GM19193 (cell line): ENCODE results near the gene PARVB.
A peak's percentile ranks its signal among the peaks of the same experiment; 100 is the strongest.

Experiments
- POLR2A ChIP-seq: IDR thresholded peaks from 4 replicates; pipeline ENCODE4 v1.6.1; 2011; ENCODE audit not compliant: insufficient read depth, insufficient read length; ENCODE audit errors: extremely low read depth

PARVB gene

GRCh38 chr22:44012591-44012990, 11.5 kb upstream of the PARVB start:
- no peak for TF ChIP-seq POLR2A

- TF ChIP-seq POLR2A: no peak
These were observed 9.9 kb upstream of the PARVB start for GRCh38 chr22:44014241-44014640.

GRCh38 chr22:44018594-44018993, 5.5 kb upstream of the PARVB start:
- no peak for TF ChIP-seq POLR2A

DNA sequence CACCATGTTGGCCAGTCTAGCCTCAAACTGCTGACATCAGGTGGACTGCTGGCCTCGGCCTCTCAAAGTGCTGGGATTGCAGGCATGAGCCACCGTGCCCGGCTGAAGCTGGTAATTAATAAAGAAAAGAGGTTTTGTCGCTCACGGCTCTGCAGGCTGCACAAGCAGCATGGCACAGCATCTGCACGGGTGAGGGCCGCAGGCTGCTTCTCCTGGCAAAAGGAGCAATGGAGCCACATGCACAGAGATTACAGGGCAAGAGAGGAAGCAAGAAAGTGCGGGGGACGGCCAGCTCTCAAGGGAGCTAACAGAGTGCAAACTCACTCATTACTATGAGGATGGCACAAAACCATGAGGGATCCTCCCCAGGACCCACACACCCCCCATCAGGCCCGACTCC, 4.7 kb upstream of the PARVB start:
- TF ChIP-seq POLR2A: no peak

- no peak for TF ChIP-seq POLR2A
These were observed 4.3 kb upstream of the PARVB start for GRCh38 chr22:44019846-44020245.

GRCh38 chr22:44020981-44021380, 3.1 kb upstream of the PARVB start:
- no peak for TF ChIP-seq POLR2A

- TF ChIP-seq POLR2A: peak; percentile 68
These were observed 456 bp upstream of the PARVB start for GRCh38 chr22:44023404-44024287.

DNA sequence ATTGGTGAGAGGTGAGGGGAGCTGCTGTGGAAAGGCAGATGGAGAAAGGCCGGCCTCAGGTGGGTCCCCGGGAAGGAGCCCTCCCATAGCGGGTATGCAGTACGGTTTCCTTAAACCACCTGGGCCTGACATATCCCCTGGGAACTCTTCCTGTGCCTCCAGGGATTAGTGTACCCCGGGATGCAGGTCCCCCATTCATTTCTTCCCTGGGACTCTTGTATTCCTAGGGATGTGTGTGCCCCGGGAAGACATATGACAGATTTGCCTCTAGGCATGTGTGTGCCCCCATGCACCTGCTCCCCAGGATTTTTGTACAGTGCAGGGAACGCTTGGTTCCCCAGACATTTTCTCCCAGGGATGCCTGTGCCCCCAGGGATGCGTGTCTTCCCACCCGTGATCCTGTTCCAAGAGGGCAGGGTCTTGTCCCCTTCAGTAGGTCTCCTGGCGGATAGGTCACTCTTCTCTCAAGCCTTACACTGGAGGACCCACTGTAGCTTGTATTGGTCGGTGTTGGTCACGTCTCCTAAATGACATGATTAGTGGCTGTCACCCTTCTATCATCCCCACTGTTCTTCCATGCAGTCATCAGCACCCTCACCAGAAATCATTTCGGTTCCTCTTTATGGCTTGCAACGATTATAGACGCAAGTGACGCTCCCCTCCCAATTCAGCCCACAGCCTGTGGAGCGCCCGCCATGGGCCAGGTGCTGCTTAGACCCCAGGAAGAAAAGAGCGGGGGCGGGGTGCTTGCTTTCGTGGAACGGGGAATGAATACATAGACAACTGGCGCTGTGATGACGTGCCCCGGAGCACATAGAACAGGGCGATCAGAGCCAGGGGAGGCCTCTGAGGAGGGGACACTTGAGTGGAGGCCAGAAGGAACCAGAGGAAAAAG, 1.3 kb downstream of the PARVB start:
- TF ChIP-seq POLR2A: peak; percentile 48

DNA sequence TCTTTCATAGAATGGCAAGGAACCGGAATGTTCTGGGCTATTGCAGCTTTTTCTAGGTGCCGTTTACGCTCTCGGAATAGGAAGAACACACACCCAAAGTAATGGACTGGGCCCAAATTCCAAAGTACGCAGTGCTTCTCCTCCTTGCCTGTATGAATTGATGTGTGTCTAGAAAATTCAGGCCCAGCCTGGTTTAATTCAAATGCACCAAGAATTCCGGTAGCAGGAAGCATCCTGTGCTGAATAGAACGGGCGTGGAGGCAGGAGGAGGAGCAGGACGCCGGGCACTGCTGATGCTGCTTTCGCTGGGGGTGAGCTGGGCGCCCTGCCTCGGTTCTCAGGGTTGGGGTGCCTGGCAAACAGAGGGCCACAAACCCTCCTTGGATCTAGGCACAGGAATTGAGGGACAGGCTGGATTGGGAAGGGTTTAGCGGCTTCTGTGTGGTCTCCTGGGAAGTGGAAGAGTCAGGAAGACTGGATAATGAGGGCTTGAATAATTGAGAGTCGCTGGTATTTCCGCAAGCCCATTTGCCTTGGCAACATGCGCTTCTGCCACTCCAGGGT, 2.0 kb downstream of the PARVB start:
- no peak for TF ChIP-seq POLR2A

DNA sequence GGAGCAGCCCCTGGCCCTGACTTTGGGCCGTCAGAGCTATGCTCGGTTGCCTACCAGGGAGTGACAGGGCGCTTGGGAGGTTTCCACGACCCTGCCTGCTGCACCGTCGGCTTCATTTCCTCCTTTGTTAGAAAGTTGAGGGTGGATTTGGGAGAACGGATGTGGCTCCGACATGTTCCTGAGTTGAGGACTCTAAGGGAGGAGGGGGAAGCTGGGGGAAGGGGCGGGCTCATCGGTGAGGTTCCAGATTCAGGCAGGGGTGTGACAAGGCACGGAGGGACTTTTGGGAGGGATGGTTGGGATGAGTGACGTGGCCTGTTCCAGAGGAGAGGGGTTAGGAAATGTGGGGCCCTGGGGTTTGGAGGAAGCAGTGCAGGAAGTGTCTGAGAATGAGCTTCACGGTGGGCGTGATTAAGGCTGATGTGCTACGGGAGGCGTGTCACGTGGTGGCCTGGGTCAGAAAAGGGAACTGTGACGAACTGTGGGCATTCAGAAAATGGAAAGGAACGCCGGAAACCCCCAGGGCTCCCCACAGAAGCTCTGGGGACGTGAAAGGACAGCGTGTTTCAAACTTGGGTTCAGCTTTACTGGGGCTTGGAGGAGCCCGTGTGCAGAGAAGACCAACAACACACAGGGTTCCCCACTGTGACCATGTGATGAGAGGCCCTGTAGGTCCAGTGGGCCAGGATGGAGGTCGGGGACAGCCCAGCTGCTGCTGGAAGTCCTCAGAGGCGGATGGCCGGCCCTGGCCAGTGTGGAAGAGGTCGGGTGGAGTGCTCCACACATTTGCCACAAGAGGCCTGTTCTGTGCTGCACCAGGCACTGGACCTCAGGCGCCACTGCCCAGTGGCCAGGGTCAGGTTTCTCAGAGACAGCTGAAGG, 2.8 kb downstream of the PARVB start:
- TF ChIP-seq POLR2A: peak; percentile 64

DNA sequence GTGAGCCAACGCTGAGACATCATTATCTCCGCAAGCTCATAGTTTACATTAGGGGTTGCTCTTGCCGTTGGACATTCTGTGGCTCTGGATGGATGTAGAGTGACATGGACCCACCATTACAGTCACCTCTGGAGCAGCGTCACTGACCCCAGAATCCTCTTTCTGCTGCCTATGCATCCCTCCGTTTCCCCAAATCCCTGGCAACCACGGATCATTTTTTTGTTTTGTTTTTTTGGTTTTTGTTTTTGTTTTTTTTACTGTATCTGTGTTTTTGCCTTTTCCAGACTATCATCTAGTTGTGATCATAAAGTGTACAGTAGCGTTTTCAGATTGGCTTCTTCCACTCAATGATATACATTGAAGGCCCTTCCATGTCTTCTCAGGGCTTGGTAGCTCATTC, 4.0 kb downstream of the PARVB start:
- TF ChIP-seq POLR2A: no peak

GRCh38 chr22:44029069-44029468, 5.0 kb downstream of the PARVB start:
- no peak for TF ChIP-seq POLR2A

GRCh38 chr22:44030051-44030701, 6.1 kb downstream of the PARVB start:
- no peak for TF ChIP-seq POLR2A

DNA sequence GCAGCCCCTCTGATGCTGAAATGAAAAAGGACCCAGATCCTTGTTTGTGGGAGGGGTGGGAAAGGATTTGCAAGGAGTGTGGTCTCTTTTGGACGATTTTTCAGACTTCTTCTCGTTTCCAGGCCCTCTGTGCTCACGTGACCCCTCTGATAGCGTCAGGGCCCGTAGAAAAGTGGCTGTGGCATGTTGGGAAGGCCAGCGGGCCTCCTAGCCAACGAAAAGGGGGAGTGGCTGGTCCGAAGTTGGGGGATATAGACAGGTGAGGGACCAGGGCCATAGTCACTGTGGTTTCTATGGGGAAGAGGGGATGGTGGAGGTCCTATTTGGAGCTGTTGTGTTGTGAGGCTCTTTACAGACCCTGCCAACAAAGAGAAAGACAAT, 6.6 kb downstream of the PARVB start:
- no peak for TF ChIP-seq POLR2A
